ENCODE results near the gene OR5K3. TPM values are rescaled to one million over a fixed set of nuclear protein-coding genes. Genes with fewer than 3 reads are reported as not detected.
A peak's percentile ranks its signal among the peaks of the same experiment; 100 is the strongest.

OR5K3 gene, protein sequence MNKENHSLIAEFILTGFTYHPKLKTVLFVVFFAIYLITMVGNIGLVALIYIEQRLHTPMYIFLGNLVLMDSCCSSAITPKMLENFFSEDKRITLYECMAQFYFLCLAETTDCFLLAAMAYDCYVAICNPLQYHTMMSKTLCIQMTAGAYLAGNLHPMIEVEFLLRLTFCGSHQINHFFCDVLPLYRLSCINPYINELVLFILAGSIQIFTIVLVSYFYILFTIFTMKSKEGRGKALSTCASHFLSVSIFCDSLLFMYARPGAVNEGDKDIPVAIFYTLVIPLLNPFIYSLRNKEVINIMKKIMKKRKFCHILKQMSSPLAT
- not detected for total RNA-seq (2021; ENCODE audit: unreplicated experiment)
- not detected for polyA plus RNA-seq (2012; ENCODE audit: insufficient read length)
- not detected for Bru-seq, nascent RNA
- BruChase-seq, experiment 1, labeled RNA remaining after a 2-hour chase, result percentile 23 among the genes with signal in this experiment
- BruChase-seq, experiment 2, labeled RNA remaining after a 6-hour chase, result not detected
- long read RNA-seq, result 0 reads

DNA sequence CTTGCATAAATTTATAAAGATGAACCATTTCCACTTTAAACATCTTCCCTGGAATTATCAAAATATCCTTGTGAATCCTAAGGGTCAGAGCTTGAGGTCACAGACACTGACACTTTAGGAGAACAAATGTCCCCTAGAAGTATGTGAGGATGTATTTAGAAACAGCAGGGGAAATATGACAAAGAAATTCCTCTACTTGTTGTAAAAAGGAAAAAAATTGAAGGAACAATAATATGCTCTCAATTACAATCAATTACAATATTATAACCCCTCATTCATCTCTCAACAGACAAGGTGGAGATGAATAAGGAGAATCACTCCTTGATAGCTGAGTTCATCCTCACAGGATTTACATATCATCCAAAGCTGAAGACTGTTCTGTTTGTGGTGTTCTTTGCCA is at the start of gene OR5K3:
TSS of gene OR5K3 (plus strand) at position 301 of the 400 bp plus-strand sequence. CDS start at position 301, 0 bp downstream.
- H3K36me3 ChIP-seq (ENCODE audit: control insufficient read depth, insufficient read depth, low read length), result no peaks in the 10 kb centered on the region
- H3K27ac ChIP-seq (ENCODE audit: low read length), result no peak within 1 kb of the TSS
- intact Hi-C loops (cut with micrococcal nuclease; ENCODE audit: unreplicated experiment), result no loop called here
- in situ Hi-C loops (cut with HindIII; ENCODE audit: low pct_unique_long_range_greater_than_20kb, low sequenced_read_pairs), result no loop called here
- no TSS peak for BruUV-seq (replicated peaks)
- ATAC-seq, result no peak
- TF ChIP-seq, protein P1, sequence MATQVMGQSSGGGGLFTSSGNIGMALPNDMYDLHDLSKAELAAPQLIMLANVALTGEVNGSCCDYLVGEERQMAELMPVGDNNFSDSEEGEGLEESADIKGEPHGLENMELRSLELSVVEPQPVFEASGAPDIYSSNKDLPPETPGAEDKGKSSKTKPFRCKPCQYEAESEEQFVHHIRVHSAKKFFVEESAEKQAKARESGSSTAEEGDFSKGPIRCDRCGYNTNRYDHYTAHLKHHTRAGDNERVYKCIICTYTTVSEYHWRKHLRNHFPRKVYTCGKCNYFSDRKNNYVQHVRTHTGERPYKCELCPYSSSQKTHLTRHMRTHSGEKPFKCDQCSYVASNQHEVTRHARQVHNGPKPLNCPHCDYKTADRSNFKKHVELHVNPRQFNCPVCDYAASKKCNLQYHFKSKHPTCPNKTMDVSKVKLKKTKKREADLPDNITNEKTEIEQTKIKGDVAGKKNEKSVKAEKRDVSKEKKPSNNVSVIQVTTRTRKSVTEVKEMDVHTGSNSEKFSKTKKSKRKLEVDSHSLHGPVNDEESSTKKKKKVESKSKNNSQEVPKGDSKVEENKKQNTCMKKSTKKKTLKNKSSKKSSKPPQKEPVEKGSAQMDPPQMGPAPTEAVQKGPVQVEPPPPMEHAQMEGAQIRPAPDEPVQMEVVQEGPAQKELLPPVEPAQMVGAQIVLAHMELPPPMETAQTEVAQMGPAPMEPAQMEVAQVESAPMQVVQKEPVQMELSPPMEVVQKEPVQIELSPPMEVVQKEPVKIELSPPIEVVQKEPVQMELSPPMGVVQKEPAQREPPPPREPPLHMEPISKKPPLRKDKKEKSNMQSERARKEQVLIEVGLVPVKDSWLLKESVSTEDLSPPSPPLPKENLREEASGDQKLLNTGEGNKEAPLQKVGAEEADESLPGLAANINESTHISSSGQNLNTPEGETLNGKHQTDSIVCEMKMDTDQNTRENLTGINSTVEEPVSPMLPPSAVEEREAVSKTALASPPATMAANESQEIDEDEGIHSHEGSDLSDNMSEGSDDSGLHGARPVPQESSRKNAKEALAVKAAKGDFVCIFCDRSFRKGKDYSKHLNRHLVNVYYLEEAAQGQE (IDR thresholded peaks at IDR 0.05; ENCODE audit: insufficient read depth in 1 of 2, low read depth in 2 of 2, low read length in 1 of 2), result no peak
- TF ChIP-seq POLR2AphosphoS5 (IDR thresholded peaks at IDR 0.05; ENCODE audit: low read depth, low read length), result no peak
- no peak for TF ChIP-seq SIN3A (IDR thresholded peaks at IDR 0.05; ENCODE audit: borderline replicate concordance, insufficient read depth, low read depth, low read length)
- TF ChIP-seq TCF7L2 (IDR thresholded peaks at IDR 0.05; ENCODE audit: low read depth, low read length), result no peak
- TF ChIP-seq, protein P2, sequence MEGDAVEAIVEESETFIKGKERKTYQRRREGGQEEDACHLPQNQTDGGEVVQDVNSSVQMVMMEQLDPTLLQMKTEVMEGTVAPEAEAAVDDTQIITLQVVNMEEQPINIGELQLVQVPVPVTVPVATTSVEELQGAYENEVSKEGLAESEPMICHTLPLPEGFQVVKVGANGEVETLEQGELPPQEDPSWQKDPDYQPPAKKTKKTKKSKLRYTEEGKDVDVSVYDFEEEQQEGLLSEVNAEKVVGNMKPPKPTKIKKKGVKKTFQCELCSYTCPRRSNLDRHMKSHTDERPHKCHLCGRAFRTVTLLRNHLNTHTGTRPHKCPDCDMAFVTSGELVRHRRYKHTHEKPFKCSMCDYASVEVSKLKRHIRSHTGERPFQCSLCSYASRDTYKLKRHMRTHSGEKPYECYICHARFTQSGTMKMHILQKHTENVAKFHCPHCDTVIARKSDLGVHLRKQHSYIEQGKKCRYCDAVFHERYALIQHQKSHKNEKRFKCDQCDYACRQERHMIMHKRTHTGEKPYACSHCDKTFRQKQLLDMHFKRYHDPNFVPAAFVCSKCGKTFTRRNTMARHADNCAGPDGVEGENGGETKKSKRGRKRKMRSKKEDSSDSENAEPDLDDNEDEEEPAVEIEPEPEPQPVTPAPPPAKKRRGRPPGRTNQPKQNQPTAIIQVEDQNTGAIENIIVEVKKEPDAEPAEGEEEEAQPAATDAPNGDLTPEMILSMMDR (IDR thresholded peaks at IDR 0.05), result no peak
- DNase-seq (ENCODE audit: low read depth, low spot score), result no peak
- ChIA-PET CTCF (no interaction called here), POLR2A (no interaction called here)
- H3K9me3 ChIP-seq (ENCODE audit: control insufficient read depth, insufficient read depth, low read depth, low read length), result no peaks in the 10 kb centered on the region
- H3K4me1 ChIP-seq (ENCODE audit: control insufficient read depth, insufficient read depth, low read length), result no peaks in the 10 kb centered on the region
- no peaks in the 10 kb centered on the region for H3K27me3 ChIP-seq (ENCODE audit: control insufficient read depth, insufficient read depth, low read length)
- H3K4me3 ChIP-seq (ENCODE audit: low read depth in 2 of 2, low read length in 2 of 2), result no peak within 1 kb of the TSS

DNA sequence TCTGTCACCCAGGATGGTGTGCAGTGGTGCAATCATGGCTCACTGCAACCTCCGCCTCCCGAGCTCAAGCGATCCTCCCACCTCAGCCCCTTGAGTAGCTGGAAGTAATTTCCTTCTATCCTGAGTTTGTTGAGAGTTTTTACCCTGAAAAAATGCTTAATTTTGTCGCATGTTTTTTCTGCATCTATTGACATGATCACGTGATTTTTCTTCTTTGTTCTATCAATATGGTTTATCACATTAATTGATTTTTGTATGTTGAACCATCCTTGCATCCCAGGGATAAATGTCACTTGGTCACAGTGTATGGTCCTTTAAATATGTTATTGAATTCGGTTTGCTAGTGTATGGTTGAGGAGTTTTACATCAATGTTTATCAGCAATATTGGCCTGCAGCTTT is 48.7 kb upstream of the OR5K3 start:
- in situ Hi-C loops (cut with HindIII; ENCODE audit: low pct_unique_long_range_greater_than_20kb, low sequenced_read_pairs), result no loop called here
- POLR2A ChIA-PET, result no interaction called here
- TF ChIP-seq, protein P1 (IDR thresholded peaks at IDR 0.05; ENCODE audit: insufficient read depth in 1 of 2, low read depth in 2 of 2, low read length in 1 of 2), result no peak
- TF ChIP-seq POLR2AphosphoS5 (IDR thresholded peaks at IDR 0.05; ENCODE audit: low read depth, low read length) (no peak), TCF7L2 (IDR thresholded peaks at IDR 0.05; ENCODE audit: low read depth, low read length) (no peak), SIN3A (IDR thresholded peaks at IDR 0.05; ENCODE audit: borderline replicate concordance, insufficient read depth, low read depth, low read length) (no peak)
- TF ChIP-seq, protein P2 (IDR thresholded peaks at IDR 0.05), result no peak
- CTCF ChIA-PET, result no interaction called here
- ATAC-seq (no peak), DNase-seq (ENCODE audit: low read depth, low spot score) (no peak)
- Histone ChIP-seq H3K4me3 (ENCODE audit: low read depth in 2 of 2, low read length in 2 of 2) (no peak overlapping the region), H3K27ac (ENCODE audit: low read length) (no peak overlapping the region), H3K4me1 (ENCODE audit: control insufficient read depth, insufficient read depth, low read length) (no peaks in the 10 kb centered on the region), H3K27me3 (ENCODE audit: control insufficient read depth, insufficient read depth, low read length) (no peaks in the 10 kb centered on the region; the same call in 1 of the 2 replicates), H3K36me3 (ENCODE audit: control insufficient read depth, insufficient read depth, low read length) (no peaks in the 10 kb centered on the region), H3K9me3 (ENCODE audit: control insufficient read depth, insufficient read depth, low read depth, low read length) (no peaks in the 10 kb centered on the region)
- intact Hi-C loops (cut with micrococcal nuclease; ENCODE audit: unreplicated experiment), result no loop called here
- BruUV-seq (replicated peaks), result no TSS peak

All from Panc1 (cell line).